Tongue (tissue), 2 donors: ENCODE measurements around the gene TRNT1. TPM values are rescaled to one million over a fixed set of nuclear protein-coding genes. Genes with fewer than 3 reads are reported as not detected.
A peak's percentile ranks its signal among the peaks of the same experiment; 100 is the strongest.

Experiments
- DNase-seq: peaks from one replicate; pipeline ENCODE4 v3.0.0-alpha.2; 2015
- total RNA-seq: library from RNA; depleted of rRNA; stranded (reverse); fragments of >200 nt; gene quantifications from one replicate; pipeline ENCODE4 v1.2.3, GENCODE V29; 2014

Gene TRNT1
- total RNA-seq, 1 donor from 2014 or later: 31.7 TPM

DNA sequence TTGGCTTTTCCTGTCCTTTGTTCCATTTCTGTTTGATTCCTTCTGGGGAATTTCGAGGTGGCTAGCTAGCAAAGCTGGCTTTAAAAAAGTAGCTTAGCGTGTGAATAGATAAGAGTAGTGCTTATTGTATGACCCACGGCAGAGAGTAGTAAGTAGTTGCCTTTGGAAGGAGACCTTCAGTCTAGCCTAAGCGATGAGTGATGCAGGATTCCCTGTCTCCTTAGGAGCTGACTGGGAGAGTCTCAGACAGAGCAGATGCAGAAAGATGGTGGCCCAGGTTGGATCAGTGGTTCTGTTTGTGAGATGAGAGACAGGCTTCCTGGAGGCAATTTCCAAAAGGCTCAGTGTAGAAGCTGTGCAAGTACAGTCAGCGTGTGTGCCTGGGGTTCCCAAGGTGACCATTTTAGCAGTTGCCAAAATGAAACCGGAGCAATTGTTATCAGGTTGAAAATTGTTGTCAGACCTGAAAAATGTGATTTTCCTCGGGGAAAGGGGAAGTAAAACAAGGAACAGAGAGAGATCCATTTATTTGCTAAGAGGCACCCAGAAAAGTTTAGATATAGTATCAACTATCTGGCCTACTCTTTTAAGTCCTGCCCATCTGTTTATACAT is 15.9 kb upstream of the TRNT1 start:
- DNase-seq: no peak

DNA sequence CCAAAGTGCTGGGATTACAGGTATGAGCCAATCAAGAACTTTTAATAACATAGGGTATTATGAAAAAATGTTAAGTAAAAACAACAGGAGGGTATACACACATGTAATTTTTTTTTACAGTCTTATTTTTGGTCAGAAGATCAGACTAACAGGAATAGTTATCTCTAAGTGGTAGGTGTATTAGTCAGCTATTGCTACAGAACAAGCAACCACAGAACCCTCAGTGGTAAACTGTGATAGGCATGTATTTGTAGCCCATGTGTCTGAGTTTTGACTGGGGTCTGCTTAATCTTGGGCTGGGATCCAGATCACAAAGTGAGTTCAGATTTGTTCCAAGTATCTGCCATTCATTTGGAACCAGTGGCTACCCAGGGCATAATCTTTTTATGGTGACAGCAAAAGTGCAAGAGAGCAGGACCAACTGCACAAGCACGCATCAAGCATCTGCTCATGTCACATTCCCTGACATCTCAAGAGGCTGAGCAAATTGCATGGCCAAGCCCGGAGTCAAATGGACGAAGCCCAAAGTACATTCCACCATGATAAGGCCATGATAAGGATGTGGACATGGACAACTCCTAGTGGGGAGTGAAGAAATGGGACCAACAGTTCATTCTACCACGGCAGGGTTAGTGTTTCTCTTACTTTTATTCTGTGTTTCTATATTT is 13.6 kb upstream of the TRNT1 start:
- DNase-seq: no peak

DNA sequence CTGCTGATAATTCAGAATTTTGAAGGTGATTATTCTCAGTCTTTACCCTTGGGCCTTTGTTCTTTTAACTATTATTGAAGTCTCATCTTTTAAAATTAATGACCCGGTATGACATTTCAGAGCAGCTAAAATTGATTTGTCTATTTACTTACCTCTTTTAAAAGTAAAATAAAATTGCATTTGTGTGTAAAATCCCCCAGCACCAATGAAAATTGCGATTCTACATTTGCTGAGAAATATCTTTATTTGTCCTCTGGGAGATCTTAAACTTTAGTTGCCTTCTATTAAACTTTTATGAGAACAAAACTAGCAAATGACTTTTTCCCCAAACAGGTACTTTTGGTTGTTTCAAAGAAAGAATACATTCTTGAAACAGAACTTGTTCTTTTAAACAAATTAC is 9.1 kb upstream of the TRNT1 start:
- no peak for DNase-seq

DNA sequence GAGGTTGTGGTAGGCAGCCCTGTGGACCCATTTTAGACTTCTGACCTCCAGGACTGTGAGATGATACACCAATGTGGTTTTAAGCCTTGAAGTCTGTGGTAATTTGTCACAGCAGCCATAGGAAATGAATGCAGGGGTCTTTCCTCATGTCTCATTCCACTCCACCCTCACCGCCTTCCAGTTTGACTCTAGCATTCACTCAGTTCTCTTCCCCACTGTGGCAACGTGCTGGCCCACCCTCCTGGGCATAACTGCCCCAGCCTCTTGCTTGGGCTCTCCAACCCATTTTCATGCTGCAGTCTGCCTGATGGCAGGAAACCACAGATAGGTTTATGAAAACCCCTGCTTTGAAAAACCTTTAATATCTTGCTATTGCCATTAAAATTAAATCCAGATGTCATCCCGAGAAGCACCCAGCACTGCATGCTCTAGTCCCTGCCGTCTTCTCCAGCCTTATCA is 7.3 kb upstream of the TRNT1 start:
- DNase-seq: no peak

DNA sequence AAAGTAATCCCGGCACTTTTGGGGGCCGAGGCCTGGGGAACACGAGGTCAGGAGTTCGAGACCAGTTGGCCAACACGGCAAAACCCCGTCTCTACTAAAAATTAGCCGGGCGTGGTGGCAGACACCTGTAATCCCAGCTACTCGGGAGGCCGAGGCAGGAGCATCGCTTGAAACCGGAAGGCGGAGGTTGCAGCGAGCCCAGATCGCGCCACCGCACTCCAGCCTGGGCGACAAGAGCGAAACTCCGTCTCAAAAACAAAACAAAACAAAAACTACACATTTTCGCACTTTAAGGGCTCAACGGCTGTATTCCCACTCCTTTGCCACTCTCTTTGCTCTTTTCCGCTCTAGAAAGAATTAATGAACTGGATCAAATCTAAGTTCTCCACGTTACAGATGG is 763 bp upstream of the TRNT1 start:
- no peak for DNase-seq

DNA sequence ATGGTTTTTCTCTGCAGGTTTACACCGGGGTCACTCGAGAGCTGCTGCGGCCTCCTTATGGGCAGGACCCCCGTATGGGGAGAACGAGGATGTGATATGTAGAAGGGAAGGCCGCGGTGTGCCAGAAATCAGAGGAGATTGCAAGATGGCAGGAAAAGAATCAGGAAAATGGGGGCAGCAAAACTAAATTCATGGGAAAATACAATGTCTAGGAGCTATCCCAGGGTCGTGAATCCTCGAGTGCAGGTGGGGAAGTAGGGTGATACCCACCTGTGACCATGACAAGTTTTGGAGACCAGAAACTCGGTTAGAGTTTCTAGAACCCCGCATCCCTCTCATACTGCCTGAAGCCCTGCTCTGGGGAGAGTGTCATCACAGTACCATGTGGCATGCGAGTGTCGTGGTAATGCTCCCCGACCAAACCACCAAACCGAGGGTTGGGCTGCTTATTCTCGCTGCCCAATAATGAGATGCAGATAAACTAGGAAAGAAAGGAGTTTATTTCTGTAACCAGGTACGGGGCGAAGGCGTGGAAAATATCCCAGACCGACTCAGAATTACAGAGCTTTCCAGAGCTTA is 781 bp downstream of the TRNT1 start:
- DNase-seq: no peak

DNA sequence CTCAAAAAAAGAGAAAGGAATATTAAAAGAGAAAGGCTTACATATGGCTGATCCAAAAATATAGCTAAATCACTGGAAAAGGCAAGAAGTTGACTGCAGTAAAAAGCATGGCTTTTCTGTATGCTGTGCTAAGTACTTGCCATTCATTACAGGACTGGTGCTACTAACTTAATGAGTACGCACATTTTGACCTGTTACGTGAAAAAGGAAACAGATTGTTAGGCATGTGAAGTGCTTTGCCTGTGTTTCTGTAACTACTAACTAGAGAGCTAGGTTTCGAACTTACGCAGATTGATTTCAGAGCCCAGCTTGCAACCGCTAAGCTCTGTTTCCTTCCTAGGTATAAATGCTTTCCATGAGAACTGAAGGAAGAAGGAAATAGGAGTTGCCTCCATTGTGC is 2.8 kb downstream of the TRNT1 start:
- no peak for DNase-seq

DNA sequence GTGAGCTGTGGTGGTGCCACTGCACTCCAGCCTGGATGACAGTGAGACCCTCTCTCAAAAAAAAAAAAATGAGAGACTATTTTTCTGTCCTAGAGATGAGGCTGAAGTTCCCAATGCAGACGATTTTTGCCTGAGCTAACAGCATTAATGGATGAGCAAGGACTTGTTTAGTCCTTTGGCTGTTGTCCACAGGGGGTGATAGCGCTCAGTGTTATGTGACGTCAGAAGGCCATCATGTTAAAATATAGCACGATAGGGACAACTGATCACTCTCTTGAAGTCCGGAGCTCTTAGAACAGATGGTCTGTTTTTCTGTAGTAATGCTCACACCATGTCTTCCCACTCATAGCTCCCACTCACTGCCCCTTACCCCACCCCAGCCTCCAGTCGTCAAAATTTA is 6.8 kb downstream of the TRNT1 start:
- DNase-seq: no peak

DNA sequence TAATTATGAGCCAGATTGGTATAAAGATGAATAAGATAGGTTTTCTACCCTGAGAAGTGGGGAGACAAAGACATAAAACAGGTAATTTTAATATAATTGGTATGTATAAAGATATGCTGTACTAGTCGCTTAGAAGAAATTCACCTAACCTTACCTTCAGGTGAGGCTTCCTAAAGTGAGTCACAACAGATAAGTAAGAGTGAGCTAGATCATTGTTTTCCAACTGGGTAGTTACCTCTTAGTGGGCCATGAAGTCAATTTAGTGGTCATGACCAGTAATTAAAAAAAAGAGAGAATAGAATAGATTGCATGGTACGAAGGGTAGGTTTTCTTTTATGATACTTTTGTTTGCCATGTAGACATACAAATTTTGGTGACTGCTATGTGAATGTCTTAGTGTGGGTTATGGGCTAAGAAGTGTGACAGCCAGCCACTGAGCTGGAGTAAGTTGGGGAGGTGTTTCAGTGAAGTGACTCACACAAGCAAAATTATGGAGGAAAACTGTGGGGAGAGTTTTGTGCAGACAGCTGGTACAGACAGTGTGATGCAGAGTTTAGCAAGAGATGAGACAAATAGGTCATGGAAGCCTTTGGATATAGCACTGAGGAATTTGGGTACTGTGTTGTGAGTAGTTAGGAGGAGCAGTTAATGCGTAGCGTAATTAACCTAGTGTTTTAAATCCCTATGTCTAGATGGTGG is 8.2 kb downstream of the TRNT1 start:
- DNase-seq: no peak

DNA sequence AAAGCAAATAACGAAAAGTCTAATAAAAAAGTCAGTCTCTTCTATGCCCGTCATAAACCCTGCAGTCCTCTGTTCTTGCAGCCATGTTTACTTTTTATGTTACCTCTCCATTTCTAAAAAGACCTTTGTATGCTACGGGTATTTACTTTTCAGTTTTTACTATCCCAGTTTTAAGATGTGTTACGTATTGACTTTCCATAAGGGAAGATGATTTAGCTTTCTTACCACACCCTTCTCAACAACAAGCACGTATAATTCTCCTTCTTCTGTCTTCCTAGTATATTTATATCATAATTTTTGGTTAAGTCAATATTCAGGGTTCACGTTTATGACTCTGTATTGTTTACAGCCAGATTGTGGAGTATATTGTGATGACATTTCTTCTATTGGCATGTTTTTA is 10.8 kb downstream of the TRNT1 start:
- DNase-seq: no peak

DNA sequence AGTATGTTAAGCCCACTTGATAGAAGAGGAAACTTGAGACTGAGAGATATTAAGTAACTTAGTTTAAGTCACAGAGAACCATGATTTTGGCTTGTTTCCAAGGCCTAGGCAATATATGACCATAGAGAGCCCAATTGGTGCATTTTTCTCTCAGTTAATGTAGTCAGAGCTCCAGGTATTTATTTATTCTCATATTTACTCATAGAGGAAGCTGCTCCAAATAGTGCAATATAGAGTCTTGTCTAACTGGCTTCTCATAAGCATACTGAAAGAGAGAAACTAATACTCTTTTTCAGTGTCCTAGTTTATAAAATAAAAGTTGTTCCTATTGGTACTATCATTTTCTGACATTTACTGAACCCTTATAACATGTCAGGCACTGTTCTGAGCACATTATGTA is 15.2 kb downstream of the TRNT1 start:
- DNase-seq: no peak

DNA sequence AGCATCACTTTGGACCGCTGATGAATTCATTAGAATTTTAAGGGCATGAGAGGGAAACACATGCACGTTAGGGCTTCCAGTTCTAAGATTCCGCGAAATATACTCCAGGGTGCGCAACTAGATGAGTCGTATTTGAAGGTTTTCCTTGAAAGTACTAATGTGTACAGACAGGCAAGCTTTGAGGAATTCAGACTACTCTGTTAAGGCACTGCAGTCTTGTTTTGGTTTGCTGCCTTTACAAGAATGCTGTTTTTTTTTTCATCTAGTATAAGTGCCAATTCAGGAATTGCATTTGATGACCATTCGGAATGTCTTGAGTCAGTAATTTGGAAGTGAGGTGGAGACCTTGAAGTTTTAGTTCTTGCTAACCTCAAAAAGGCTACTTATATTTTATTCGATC is 19.1 kb downstream of the TRNT1 start:
- DNase-seq: no peak

DNA sequence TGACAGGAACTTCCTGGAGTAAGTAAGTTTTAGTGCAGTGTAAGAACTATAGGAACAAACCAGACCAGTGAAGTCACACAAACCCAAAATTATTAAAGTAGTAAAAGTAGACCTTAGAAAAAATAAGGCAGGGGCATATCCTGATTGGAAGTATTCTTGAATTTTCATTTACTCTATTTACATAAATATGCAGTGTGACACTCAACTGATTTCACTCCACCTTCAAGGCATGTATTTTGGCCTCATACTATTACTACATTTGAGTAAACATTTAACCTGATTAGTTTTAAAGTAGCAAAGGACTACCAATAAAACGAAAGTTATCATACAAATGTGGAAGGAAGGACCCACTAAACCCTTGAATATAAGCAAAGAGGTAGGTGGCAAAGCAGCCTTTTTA is 22.8 kb downstream of the TRNT1 start:
- DNase-seq: no peak

DNA sequence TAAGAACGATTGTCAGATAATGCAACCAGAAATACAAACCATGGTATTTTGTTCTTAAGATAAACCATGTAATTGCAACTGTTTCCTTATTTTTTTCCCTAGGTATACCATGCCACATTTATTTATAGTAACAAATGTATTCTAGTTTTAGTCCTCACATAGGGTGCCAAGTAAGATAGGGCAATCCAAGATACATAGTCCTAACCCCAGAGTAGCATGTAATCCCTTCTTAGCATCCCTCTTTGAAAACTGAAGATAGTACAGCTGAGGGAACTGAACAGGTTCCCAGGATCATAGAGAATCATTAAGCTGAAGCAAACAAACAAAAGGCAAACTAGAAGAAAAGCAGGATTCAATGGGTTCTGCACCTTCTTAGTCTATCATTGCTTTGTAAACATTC is 24.8 kb downstream of the TRNT1 start:
- DNase-seq: no peak

DNA sequence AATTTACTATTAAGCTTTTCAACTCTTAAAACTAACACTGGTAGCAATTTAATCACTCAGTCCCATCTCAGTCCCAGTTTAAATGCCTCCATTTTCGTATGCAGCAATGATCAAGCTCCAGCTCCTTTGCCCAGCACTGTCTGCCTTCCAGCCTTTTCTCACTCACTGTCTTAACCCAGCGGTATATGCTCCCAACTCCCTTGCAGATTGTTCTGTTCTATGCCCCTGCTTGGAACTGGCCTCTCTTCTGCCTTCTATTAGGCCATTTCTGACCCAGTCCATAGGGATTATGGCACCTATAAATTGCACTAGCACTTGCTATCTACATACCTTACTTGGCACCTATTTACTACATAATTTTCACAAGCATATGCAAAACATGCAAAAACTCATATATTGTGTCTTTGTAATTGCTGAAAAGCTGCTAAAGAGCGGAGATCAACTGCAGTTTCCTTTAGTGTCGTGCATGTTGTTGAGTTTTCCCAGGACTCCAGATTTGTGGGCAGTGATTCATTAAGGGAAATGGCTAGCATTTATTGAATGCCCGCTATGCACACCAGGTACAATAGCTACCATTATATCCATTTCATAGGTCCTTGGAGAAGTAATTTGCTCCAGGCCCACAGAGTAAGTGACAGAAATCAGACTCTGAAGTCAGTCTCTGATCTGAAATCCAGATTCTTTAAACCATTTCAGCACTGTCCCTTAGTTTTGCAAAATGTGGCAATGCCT is 28.3 kb downstream of the TRNT1 start:
- no peak for DNase-seq

DNA sequence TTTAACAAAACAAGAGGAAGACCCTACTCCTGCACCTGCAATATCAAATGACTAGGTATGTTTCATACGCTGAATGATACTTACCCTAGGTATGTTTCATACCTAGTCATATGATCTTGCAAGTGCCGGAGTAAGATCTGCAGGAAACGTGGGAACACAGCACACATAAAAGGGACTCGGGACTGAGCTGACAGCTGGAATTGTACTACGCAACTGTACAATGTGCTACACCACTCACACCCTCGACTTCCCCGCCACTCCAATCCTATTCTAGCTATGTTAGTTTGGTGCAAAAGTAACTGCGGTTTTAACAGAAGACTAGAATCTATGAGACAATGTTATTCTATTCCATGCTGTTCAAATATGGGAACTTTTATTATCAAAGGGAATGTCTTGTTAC is 30.7 kb downstream of the TRNT1 start:
- DNase-seq: no peak

DNA sequence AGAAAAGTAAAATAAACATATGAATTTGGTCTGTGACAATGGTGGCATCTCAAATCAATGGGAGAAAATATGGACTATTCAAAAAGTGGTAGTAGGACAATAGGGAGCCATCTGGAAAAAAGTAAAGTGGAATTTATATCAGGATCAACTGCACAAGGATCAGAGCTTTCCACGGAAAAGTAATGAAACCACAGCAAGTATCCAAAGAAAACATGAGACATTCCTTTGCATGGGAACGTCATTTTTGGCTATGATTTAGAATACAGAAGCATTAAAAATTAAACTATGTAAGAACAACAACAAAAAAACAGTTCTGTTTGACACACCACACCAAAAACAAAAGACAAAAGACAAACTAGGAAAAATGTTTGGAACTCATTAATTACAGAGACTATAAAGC is 34.1 kb downstream of the TRNT1 start:
- DNase-seq: no peak

DNA sequence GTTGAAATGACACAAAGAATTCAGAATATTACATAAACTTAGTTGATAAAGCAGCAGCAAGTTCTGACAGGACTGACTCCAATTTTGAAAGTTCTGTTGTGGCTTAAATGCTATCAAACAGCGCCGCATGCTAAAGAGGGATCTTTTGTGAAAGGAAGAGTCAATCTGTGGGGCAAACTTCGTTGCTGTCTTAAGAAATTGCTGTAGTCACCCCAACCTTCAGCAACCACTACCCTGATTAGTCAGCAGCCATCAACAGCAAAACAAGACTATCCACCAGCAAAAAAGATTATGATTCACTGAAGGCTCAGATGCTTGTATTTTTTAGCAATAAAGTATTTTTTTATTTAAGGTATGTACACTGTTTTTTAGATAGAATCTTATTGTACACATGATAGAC is 38.5 kb downstream of the TRNT1 start:
- DNase-seq: no peak

DNA sequence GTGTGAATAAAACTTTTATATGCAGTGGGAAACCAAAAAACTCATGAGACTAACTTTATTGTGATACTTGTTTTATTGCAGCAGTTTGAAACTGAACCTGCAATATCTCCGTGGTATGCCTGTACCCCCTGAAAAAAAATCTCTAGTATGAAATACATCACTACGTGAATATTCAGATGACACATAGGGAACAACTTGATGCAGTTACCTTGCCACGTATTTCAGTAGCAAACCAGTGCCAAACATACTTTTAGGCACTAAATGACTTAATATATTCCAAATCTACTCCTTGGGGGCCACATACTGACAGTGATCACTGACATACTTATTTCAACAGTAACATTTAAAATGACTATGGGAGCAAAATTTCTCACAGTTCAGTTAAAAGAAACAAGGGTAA is 38.9 kb downstream of the TRNT1 start:
- DNase-seq: no peak

DNA sequence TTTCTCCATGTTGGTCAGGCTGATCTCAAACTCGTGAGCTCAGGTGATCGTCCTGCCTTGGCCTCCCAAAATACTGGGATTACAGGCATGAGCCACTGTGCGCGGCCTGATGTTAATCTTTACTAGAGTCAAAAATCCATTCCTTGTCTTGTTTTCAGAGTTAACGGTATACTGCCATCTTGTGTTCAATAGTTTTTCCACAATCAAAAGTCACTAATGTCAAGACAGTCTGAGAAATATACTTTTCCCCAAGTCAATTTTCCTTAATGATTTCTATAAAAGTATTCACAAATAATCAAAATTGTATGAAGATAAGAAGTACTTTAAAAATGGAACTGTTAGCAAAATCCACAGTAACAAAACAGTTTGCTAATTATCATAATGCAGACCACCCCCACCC is 44.3 kb downstream of the TRNT1 start:
- DNase-seq: peak; percentile 25

DNA sequence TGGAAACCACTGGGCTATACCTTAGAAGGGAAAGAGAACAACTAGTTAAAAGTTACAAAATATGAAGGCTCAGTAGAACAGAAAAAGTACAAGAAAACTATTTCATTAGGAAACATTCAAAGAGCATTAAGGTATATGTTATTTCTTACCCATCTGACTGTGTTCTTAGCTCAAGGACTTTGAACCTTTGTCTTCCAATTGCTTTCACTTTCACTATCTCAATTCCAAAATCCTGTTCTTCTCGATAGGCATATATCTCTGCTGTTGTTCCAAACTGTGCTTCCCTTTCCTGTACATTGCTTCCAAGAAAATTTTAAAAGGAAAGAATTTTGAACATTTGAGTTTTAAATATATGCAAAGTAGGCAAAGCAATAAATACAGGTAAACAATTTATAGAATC is 45.9 kb downstream of the TRNT1 start:
- DNase-seq: no peak

DNA sequence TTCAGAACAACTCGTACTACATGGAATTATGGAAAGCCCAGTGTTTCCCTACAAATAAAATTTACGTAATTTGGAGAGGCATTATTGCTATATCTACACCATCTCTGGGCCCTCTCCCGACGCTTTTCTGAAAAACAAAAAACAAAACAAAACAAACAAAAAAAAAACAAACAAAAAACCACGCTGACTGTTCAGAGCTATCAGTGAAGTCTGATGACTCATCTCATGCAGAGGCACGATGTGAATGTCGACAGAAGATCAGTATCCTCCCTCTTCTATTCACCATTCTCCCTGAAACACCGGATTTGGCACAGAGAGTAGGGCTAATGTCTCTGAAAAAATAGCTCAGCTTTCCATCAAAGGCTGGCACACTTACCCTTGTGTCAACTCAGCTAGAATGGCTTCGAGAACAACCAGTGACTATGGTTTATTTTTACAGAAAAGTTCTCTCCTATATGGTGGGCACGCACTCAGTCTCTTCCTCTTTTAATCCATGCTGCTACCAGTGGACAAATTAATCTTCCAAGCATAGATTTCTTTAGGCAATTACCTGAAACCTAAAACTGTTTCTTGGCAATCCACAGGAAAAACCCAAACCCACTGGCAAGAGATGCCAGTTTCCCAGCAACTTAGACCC is 51.2 kb downstream of the TRNT1 start:
- DNase-seq: no peak
